CD4-positive, alpha-beta T cell treated with Interleukin-1 beta for 1 hour (primary cell): ENCODE results near the gene CCDC182.

Experiments
- DNase-seq, 2 donors: peaks; one replicate each; pipeline ENCODE4 v3.0.0-alpha.2; 2020 to 2022

Gene CCDC182

GRCh38 chr17:57745242-57745641 lies at the start of gene CCDC182:
Gene CCDC182 (minus strand): TSS chr17:57745299. CDS start chr17:57745272, 27 bp downstream.
- no peak for DNase-seq

- DNase-seq, result no peak
These were observed 49.7 kb upstream of the CCDC182 start for GRCh38 chr17:57794841-57795240.

- DNase-seq, result no peak
These were observed 43.6 kb upstream of the CCDC182 start for GRCh38 chr17:57788725-57789124.

GRCh38 chr17:57785022-57785421 lies 39.9 kb upstream of the CCDC182 start:
- DNase-seq, result no peak

- DNase-seq, result no peak
These were observed 39.3 kb upstream of the CCDC182 start for GRCh38 chr17:57784226-57784895.

- DNase-seq, result peak; percentile 67 to 69
These were observed 38.2 kb upstream of the CCDC182 start for GRCh38 chr17:57783338-57783742.

- DNase-seq, result no peak
These were observed 37.7 kb upstream of the CCDC182 start for GRCh38 chr17:57782647-57783337.

GRCh38 chr17:57782062-57782490 lies 37.0 kb upstream of the CCDC182 start:
- DNase-seq, result no peak

GRCh38 chr17:57781386-57782061 lies 36.4 kb upstream of the CCDC182 start:
- no peak for DNase-seq

GRCh38 chr17:57779706-57780105 lies 34.6 kb upstream of the CCDC182 start:
- DNase-seq, result no peak

GRCh38 chr17:57778306-57778705 lies 33.2 kb upstream of the CCDC182 start:
- DNase-seq, result no peak

- DNase-seq, result no peak
These were observed 31.3 kb upstream of the CCDC182 start for GRCh38 chr17:57776366-57776765.

- no peak for DNase-seq
These were observed 29.8 kb upstream of the CCDC182 start for GRCh38 chr17:57774872-57775271.

GRCh38 chr17:57773557-57773956 lies 28.5 kb upstream of the CCDC182 start:
- no peak for DNase-seq

- no peak for DNase-seq
These were observed 27.7 kb upstream of the CCDC182 start for GRCh38 chr17:57772774-57773173.

GRCh38 chr17:57767561-57767960 lies 22.5 kb upstream of the CCDC182 start:
- no peak for DNase-seq

- DNase-seq, result no peak
These were observed 21.3 kb upstream of the CCDC182 start for GRCh38 chr17:57766318-57766943.

- DNase-seq, result no peak
These were observed 17.6 kb upstream of the CCDC182 start for GRCh38 chr17:57762452-57763395.

GRCh38 chr17:57761887-57762286 lies 16.8 kb upstream of the CCDC182 start:
- no peak for DNase-seq

GRCh38 chr17:57760046-57760445 lies 14.9 kb upstream of the CCDC182 start:
- no peak for DNase-seq

- no peak for DNase-seq
These were observed 13.6 kb upstream of the CCDC182 start for GRCh38 chr17:57758654-57759053.

- no peak for DNase-seq
These were observed 12.6 kb upstream of the CCDC182 start for GRCh38 chr17:57757735-57758134.
